Panc1 (cell line): ENCODE results near the gene C1QL1.

Experiments
- POLR2AphosphoS5 ChIP-seq: IDR thresholded peaks from 2 replicates; pipeline ENCODE4 v1.6.1; 2012; ENCODE audit warnings: mild to moderate bottlenecking, low read depth, low read length, moderate library complexity
- SIN3A ChIP-seq: IDR thresholded peaks from 2 replicates; pipeline ENCODE4 v1.6.1; 2012; ENCODE audit warnings: low read depth, mild to moderate bottlenecking, low read length, moderate library complexity, borderline replicate concordance; ENCODE audit not compliant: insufficient read depth
- TF ChIP-seq, protein P1 (sequence below): fragments of 450-650 bp; IDR thresholded peaks from 2 replicates; pipeline ENCODE4 v1.5.1; 2017; ENCODE audit warnings: mild to moderate bottlenecking

DNA sequence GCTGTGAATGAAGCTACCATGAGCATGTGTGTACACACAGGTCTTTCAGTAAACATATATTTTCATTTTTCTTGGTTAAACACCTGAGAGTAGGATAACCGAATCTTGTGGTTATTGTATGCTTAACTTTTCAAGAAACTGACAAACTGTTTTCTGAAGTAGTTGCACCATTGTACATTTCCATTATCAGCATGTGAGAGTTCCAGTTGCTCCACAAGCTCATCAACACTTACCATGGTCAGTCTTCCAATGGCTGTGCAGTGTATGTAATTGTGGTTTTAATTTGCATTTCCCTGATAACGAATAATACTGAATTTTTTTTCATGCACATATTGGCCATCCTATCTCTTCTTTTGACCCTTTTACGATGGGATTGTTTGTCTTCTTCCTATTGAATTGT is 31.3 kb upstream of the C1QL1 start:
- TF ChIP-seq, protein P1, sequence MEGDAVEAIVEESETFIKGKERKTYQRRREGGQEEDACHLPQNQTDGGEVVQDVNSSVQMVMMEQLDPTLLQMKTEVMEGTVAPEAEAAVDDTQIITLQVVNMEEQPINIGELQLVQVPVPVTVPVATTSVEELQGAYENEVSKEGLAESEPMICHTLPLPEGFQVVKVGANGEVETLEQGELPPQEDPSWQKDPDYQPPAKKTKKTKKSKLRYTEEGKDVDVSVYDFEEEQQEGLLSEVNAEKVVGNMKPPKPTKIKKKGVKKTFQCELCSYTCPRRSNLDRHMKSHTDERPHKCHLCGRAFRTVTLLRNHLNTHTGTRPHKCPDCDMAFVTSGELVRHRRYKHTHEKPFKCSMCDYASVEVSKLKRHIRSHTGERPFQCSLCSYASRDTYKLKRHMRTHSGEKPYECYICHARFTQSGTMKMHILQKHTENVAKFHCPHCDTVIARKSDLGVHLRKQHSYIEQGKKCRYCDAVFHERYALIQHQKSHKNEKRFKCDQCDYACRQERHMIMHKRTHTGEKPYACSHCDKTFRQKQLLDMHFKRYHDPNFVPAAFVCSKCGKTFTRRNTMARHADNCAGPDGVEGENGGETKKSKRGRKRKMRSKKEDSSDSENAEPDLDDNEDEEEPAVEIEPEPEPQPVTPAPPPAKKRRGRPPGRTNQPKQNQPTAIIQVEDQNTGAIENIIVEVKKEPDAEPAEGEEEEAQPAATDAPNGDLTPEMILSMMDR: no peak
- TF ChIP-seq SIN3A (no peak), POLR2AphosphoS5 (no peak)
